ENCODE data around the gene NCAPH2.

GRCh38 chr22:50535113-50535512 is 27.1 kb downstream of the NCAPH2 start:
- TF ChIP-seq CTCF (tag by site-specific recombination; IDR thresholded peaks at IDR 0.05) (no peak), ZNF518A (tag by site-specific recombination; conservative IDR thresholded peaks at IDR 0.05; ENCODE audit: low read depth) (no peak), PRDM4 (tag by site-specific recombination; IDR thresholded peaks at IDR 0.05) (no peak), ZNF121 (tag by site-specific recombination; IDR thresholded peaks at IDR 0.05) (no peak), ZNF837 (tag by site-specific recombination; IDR thresholded peaks at IDR 0.05) (no peak), ZBTB11 (tag by site-specific recombination; conservative IDR thresholded peaks at IDR 0.05; ENCODE audit: low read depth) (no peak), SALL2 (tag by site-specific recombination; IDR thresholded peaks at IDR 0.05; ENCODE audit: borderline replicate concordance) (no peak), ZNF600 (tag by site-specific recombination; IDR thresholded peaks at IDR 0.05) (no peak), ZNF324 (tag by site-specific recombination; IDR thresholded peaks at IDR 0.05) (no peak), REST (tag by site-specific recombination; IDR thresholded peaks at IDR 0.05) (no peak), OSR2 (tag by site-specific recombination; IDR thresholded peaks at IDR 0.05) (no peak), BCL11B (tag by site-specific recombination; IDR thresholded peaks at IDR 0.05; ENCODE audit: low read depth) (no peak), ZBTB7A (tag by site-specific recombination; IDR thresholded peaks at IDR 0.05; ENCODE audit: low read depth) (no peak)
